Omental fat pad (tissue), 4 donors: ENCODE results near the gene EXOC7. TPM values are rescaled to one million over a fixed set of nuclear protein-coding genes. Genes with fewer than 3 reads are reported as not detected.

Experiments
- ATAC-seq: fragments of 150-250 bp; one replicate; pipeline ENCODE4 v1.9.1; 2016; ENCODE audit warnings: mild to moderate bottlenecking, moderate library complexity; ENCODE audit not compliant: low FRiP score
- DNase-seq: peaks from one replicate; pipeline ENCODE4 v3.0.0-alpha.2; 2019; ENCODE audit warnings: low spot score
- total RNA-seq, 4 donors: library from RNA; depleted of rRNA; stranded (reverse); fragments of >200 nt; gene quantifications; one replicate each; pipeline ENCODE4 v1.1.0, GENCODE V29; 2016
- TF ChIP-seq, protein P1 (sequence below), 3 donors: fragments of 450-650 bp; IDR thresholded peaks; one replicate each; pipeline ENCODE4 v1.5.1; 2016 to 2017; ENCODE audit warnings: antibody characterized with exemption in 3 of 3, mild to moderate bottlenecking in 3 of 3, moderate library complexity in 2 of 3

Gene EXOC7
- total RNA-seq, 4 donors from 2014 or later = 69.3 to 93.9 (median 74.1) TPM

DNA sequence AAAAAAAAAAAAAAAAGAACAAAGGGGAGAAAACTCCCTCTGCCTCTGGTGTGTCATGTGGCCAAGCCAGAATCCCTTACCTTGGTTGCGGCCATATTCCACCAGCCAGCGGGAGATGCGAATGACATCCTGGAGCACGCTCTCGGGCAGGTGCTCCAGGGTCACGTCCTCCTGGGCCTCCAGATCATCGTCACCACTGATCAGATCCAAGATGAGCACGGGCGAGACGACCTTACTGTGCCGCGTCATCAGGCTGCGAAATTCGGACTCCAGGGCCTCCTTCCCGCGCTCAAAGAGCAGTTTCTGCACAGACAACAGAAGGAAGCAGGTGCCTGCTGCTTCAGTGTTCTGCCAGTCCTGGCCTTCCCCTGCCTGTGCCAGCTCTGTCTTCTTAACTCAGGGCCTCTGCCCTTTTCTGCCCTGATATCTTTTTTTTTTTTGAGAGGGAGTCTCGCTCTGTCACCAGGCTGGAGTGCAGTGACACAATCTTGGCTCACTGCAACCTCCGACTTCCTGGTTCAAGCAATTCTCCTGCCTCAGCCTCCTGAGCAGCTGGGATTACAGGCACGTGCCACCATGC lies 5.8 kb downstream of the EXOC7 start:
- TF ChIP-seq, protein P1, sequence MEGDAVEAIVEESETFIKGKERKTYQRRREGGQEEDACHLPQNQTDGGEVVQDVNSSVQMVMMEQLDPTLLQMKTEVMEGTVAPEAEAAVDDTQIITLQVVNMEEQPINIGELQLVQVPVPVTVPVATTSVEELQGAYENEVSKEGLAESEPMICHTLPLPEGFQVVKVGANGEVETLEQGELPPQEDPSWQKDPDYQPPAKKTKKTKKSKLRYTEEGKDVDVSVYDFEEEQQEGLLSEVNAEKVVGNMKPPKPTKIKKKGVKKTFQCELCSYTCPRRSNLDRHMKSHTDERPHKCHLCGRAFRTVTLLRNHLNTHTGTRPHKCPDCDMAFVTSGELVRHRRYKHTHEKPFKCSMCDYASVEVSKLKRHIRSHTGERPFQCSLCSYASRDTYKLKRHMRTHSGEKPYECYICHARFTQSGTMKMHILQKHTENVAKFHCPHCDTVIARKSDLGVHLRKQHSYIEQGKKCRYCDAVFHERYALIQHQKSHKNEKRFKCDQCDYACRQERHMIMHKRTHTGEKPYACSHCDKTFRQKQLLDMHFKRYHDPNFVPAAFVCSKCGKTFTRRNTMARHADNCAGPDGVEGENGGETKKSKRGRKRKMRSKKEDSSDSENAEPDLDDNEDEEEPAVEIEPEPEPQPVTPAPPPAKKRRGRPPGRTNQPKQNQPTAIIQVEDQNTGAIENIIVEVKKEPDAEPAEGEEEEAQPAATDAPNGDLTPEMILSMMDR (IDR thresholded peaks at IDR 0.05) = no peak
- DNase-seq = no peak

DNA sequence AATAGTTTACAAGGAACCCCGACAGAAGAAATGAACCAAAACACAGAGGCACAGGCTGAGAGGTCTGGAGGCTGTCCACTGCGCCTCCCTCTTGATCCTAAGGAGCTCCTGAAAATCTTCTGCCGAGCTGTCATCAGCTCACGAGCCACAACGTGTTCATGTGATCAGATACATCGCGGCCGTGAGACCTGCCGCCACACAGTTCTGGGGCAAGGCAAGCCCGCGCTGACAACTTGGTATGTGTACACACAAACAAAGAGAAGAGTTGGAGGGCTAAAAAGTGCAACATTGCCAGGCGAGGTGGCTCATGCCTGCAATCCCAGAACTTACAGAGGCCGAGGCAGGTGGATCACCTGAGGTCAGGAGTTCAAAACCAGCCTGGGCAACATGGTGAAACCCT lies 7.6 kb downstream of the EXOC7 start:
- TF ChIP-seq, protein P1 (IDR thresholded peaks at IDR 0.05) = no peak
- no peak for DNase-seq
- peak; percentile 17 for ATAC-seq

More for the DNA sequence above, 5.8 kb downstream of the EXOC7 start:
- no peak for ATAC-seq

DNA sequence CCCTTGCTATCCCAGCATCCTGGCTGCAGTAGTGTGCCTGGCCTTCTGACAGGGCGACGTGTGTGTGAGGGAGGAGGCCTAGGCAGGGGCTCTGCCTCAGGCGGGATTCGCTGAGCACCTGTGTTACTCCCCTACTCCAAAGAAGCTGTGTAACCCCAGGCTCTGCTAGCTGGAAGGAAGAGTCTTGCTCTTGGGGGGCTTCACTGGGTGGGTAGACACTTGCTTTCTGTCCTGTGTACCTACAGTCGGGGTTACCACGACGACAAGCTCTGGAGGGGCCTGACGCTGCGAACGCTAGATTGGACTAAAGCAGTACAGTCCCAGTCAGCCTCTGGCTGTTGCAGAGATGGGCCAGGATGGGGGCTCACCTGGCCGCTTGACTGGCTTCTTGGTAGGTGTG lies 9.5 kb downstream of the EXOC7 start:
- TF ChIP-seq, protein P1 (IDR thresholded peaks at IDR 0.05) = no peak
- ATAC-seq (no peak), DNase-seq (no peak)

DNA sequence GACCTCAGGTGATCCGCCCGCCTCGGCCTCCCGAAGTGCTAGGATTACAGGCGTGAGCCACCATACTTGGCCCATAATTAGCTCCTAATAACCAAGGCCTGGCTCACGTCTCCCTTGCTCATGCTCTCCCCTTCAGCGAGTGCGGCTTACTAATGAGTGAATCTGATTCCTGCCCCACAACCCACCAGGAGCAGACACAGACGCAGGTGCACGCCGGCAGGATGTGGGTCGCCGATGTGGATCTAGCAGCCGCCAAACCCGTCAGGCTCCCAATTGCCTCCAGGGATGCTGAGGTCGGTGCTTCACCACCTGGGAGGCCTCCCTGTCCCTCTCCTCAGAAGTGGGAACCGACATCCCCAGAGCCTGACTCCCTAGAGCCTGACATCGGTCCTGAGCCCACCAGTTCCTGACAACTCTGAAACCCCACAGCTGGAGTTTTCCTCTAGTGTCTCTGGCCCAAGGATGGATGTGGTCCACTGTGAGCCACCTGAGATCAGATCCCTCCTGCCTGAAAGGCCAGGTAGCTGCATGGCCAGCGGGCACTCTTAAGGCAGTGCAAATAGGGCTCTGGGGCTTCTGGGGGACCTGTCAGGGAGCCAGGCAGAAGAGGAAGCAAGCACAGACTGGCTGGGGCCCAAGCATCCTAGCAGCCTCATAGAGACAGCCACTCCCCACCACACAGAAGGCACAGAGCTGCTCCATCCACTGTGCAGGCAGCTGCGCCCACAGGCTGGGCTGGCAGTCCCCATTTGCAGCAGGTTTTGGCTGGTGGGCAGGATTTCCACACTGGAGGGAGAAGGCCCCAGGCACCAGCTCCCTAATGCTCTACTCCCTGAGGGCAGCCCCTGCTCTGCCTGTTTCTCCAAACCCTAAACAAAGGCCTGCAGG lies 10.8 kb downstream of the EXOC7 start:
- ATAC-seq (no peak), DNase-seq (no peak)
- TF ChIP-seq, protein P1 (IDR thresholded peaks at IDR 0.05) = no peak

DNA sequence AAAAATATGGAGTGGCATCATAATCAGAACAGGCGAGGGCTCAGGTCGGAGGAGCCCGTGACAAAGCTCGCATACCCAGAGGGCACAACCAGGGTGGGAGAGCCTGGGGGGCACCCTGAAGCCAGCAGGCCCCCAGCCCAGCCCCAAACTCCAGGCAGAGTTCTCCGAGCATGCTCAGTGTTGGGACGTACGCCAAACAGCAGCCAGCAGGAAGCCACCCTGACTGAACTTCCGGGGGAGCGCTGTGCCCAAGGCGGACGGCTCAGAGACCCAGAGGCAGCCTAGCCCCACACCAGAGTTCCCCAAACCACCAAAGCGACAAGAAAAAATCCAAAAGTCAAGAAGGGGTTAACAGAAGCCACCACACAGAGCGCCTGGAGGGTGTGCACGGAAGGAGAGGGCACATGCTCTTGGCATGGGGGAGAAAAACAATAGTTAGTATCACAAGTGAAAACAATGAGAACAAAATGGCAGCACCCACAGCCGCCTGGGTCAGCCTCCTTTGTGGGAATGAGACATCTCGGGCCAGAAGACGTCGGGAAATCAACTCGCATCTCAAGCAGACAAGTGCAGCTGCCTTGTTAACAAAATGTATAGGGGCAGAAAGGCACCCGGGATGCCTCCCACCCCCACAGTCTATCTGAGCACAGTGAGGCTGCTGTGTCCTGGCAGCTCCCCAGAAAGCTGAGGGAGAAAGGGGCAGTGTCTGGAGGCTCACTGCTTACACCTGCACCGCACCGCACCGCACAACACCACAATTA lies 11.9 kb downstream of the EXOC7 start:
- ATAC-seq (no peak), DNase-seq (no peak)
- TF ChIP-seq, protein P1 (IDR thresholded peaks at IDR 0.05) = no peak

DNA sequence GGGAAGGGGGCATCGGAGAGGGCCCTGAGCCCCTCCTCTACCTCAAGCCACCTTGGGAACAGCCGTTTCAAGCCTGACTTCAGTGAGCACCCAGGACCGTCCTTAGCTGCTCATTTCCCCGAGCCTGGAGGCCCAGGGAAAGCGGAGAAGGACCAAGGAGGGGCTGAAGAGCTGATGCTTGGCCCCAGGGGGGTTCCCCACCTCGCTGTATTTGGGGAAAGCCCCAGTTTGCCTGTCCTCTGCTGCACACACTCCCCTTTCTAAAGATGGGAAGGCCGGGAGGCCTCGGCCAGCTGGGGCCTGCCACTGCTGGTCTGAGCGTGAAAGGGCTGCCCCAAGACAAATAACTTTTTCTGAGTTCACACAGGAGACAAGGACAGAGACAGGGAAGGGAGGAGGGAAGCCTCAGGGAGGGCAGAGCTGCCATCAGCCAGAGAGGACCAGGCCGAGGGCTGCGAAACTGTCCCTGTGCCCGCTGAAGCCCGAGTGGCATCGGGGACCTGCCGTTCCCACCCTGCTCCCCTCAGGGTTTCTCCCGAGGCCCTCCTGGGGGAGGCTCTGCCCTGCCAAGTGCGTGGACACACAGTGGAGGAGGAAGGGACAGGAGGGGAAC lies 13.0 kb downstream of the EXOC7 start:
- ATAC-seq (no peak), DNase-seq (no peak)
- TF ChIP-seq, protein P1 (IDR thresholded peaks at IDR 0.05) = no peak
